Right atrium auricular region (tissue), 2 donors: ENCODE results near the gene KRTAP10-3. TPM values are rescaled to one million over a fixed set of nuclear protein-coding genes. Genes with fewer than 3 reads are reported as not detected.

Source experiments
- DNase-seq: peaks from one replicate; pipeline ENCODE4 v3.0.0-alpha.2; 2019; ENCODE audit warnings: low spot score
- H3K27ac ChIP-seq, 2 donors: fragments of 200-600 bp; sonication (generic); 1 replicate in 1 of 2; 2 replicates in 1 of 2; pipeline ENCODE4 v1.5.1; 2016 to 2019
- H3K27me3 ChIP-seq, 2 donors: fragments of 200-600 bp; sonication (generic); one replicate each; pipeline versions ENCODE4 v1.5.1 to v1.6.0; 2017 to 2019
- H3K36me3 ChIP-seq: fragments of 200-600 bp; sonication (generic); one replicate; pipeline ENCODE4 v1.5.1; 2016
- H3K4me1 ChIP-seq, 2 donors: fragments of 200-600 bp; sonication (generic); one replicate each; pipeline versions ENCODE4 v1.5.1 to v1.6.0; 2017 to 2019
- H3K4me3 ChIP-seq, 2 donors: fragments of 200-600 bp; sonication (generic); 1 replicate in 1 of 2; 2 replicates in 1 of 2; pipeline ENCODE4 v1.5.1; 2017 to 2019; ENCODE audit warnings: mild to moderate bottlenecking in 1 of 2, moderate library complexity in 1 of 2
- H3K9me3 ChIP-seq, 2 donors: fragments of 200-600 bp; sonication (generic); one replicate each; pipeline ENCODE4 v1.5.1; 2019
- CTCF ChIP-seq, 2 donors: fragments of 200-600 bp; sonication (generic); IDR thresholded peaks; one replicate each; pipeline ENCODE4 v1.5.1; 2019; ENCODE audit warnings: antibody characterized with exemption in 2 of 2
- total RNA-seq, 2 donors: library from RNA; depleted of rRNA; stranded (reverse); fragments of >200 nt; gene quantifications; one replicate each; pipeline ENCODE4 v1.1.0, GENCODE V29; 2016

The KRTAP10-3 gene
- total RNA-seq, 2 donors from 2014 or later: not detected

- H3K36me3 ChIP-seq: no peaks in the 10 kb centered on the region
- H3K9me3 ChIP-seq: no peaks in the 10 kb centered on the region
- no peak overlapping the region for H3K4me3 ChIP-seq
- H3K27ac ChIP-seq: no peak overlapping the region
- H3K4me1 ChIP-seq: peaks cover 0 to 9% of the 10 kb centered on the region in 2 donors
- DNase-seq: no peak
- peak; percentile 42 to 78 for TF ChIP-seq CTCF (IDR thresholded peaks at IDR 0.05)
- H3K27me3 ChIP-seq: no peaks in the 10 kb centered on the region
These were observed 47.9 kb downstream of the KRTAP10-3 start for GRCh38 chr21:44510508-44511218.

GRCh38 chr21:44510109-44510507, 48.5 kb downstream of the KRTAP10-3 start:
- no peaks in the 10 kb centered on the region for H3K27me3 ChIP-seq
- H3K27ac ChIP-seq: no peak overlapping the region
- no peak for TF ChIP-seq CTCF (IDR thresholded peaks at IDR 0.05)
- no peak for DNase-seq
- peaks cover 0 to 9% of the 10 kb centered on the region in 2 donors for H3K4me1 ChIP-seq
- H3K9me3 ChIP-seq: no peaks in the 10 kb centered on the region
- no peak overlapping the region for H3K4me3 ChIP-seq
- no peaks in the 10 kb centered on the region for H3K36me3 ChIP-seq

- Histone ChIP-seq H3K27ac (no peak overlapping the region), H3K4me1 (peaks cover 0 to 9% of the 10 kb centered on the region in 2 donors), H3K4me3 (no peak overlapping the region), H3K36me3 (no peaks in the 10 kb centered on the region), H3K27me3 (no peaks in the 10 kb centered on the region), H3K9me3 (no peaks in the 10 kb centered on the region)
- DNase-seq: no peak
- TF ChIP-seq CTCF (IDR thresholded peaks at IDR 0.05): peak; percentile 23 to 62
These were observed 49.1 kb downstream of the KRTAP10-3 start for GRCh38 chr21:44509539-44509938.

GRCh38 chr21:44508711-44509445, 49.7 kb downstream of the KRTAP10-3 start:
- H3K4me3 ChIP-seq: no peak overlapping the region
- TF ChIP-seq CTCF (IDR thresholded peaks at IDR 0.05): no peak
- peaks cover 0 to 9% of the 10 kb centered on the region in 2 donors for H3K4me1 ChIP-seq
- no peaks in the 10 kb centered on the region for H3K36me3 ChIP-seq
- no peaks in the 10 kb centered on the region for H3K9me3 ChIP-seq
- DNase-seq: no peak
- no peak overlapping the region for H3K27ac ChIP-seq
- H3K27me3 ChIP-seq: no peaks in the 10 kb centered on the region

DNA sequence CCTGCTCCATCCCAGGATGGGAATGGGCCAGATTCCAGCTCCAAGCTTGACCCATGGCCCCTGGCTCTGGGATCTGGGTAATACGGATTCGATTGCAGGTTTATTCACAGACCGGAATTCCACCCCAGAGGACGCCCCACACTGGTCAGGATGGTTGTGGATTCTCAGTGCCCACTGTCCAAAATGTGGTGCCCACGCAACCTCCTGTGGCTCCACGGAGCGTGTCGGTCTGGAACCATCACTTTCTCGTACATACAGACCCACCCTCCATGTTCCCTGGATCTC, 50.2 kb downstream of the KRTAP10-3 start:
- no peak for DNase-seq

More for the DNA sequence above, 50.2 kb downstream of the KRTAP10-3 start:
- no peaks in the 10 kb centered on the region for H3K27me3 ChIP-seq
- no peaks in the 10 kb centered on the region for H3K36me3 ChIP-seq
- no peak for TF ChIP-seq CTCF (IDR thresholded peaks at IDR 0.05)
- peaks cover 0 to 9% of the 10 kb centered on the region in 2 donors for H3K4me1 ChIP-seq
- no peak overlapping the region for H3K27ac ChIP-seq
- H3K9me3 ChIP-seq: no peaks in the 10 kb centered on the region
- no peak overlapping the region for H3K4me3 ChIP-seq

Other genes starting within 250 kb of the KRTAP10-3 start
- 10 to 100 TPM; 21.4 to 23.2 TPM for gene CFAP410, start 219.4 kb downstream of the KRTAP10-3 start, total RNA-seq
- under 1 TPM; 0.75 to 0.89 TPM for gene TRPM2, start 205.2 kb downstream of the KRTAP10-3 start, total RNA-seq
- 1 to 10 TPM; 1.1 to 1.7 TPM for gene LRRC3, start 103.3 kb downstream of the KRTAP10-3 start, total RNA-seq
- gene KRTAP10-1, start 18.6 kb downstream of the KRTAP10-3 start, total RNA-seq: not detected
- gene KRTAP10-2, start 7.3 kb downstream of the KRTAP10-3 start, total RNA-seq: not detected
- gene KRTAP10-4, start 14.9 kb upstream of the KRTAP10-3 start, total RNA-seq: not detected
- gene KRTAP10-5, start 21.8 kb upstream of the KRTAP10-3 start, total RNA-seq: not detected
- not detected for gene KRTAP10-6, start 33.7 kb upstream of the KRTAP10-3 start, total RNA-seq
- gene KRTAP10-7, start 41.8 kb upstream of the KRTAP10-3 start, total RNA-seq: not detected
- gene KRTAP10-8, start 53.3 kb upstream of the KRTAP10-3 start, total RNA-seq: not detected
- gene KRTAP10-9, start 68.3 kb upstream of the KRTAP10-3 start, total RNA-seq: not detected
- not detected for gene KRTAP10-10, start 78.6 kb upstream of the KRTAP10-3 start, total RNA-seq
- not detected for gene KRTAP10-11, start 87.6 kb upstream of the KRTAP10-3 start, total RNA-seq
- not detected for gene KRTAP12-4, start 95.9 kb upstream of the KRTAP10-3 start, total RNA-seq
- not detected for gene KRTAP12-3, start 99.1 kb upstream of the KRTAP10-3 start, total RNA-seq
- not detected for gene KRTAP12-2, start 108.1 kb upstream of the KRTAP10-3 start, total RNA-seq
- not detected for gene KRTAP12-1, start 123.4 kb upstream of the KRTAP10-3 start, total RNA-seq
- gene KRTAP10-12, start 138.4 kb upstream of the KRTAP10-3 start, total RNA-seq: not detected
- gene TSPEAR, start 152.8 kb upstream of the KRTAP10-3 start, total RNA-seq: not detected
- gene UBE2G2, start 243.0 kb upstream of the KRTAP10-3 start, total RNA-seq: 10 to 100 TPM; 47.5 to 52.5 TPM